HEK293 (cell line): ENCODE measurements around the gene PIK3AP1.

Experiments used
- CTCF ChIA-PET: fragments of 350-600 bp; formaldehyde crosslinking; extraction: SDS; loops from one replicate; lab custom pipeline; 2021; ENCODE audit warnings: antibody characterized with exemption; lab: Yijun Ruan, JAX
- POLR2A ChIA-PET: fragments of 300-600 bp; formaldehyde crosslinking; extraction: SDS; loops from one replicate; lab custom pipeline; 2020; ENCODE audit warnings: antibody characterized with exemption, inconsistent platforms; lab: Yijun Ruan, JAX
- H3K27ac ChIP-seq: fragments of 200-500 bp; sonication (Bioruptor generic); 2 replicates; pipeline ENCODE4 v1.5.1; 2014; ENCODE audit warnings: low read depth, low read length, control low read depth, inconsistent platforms; ENCODE audit errors: extremely low read depth
- H3K36me3 ChIP-seq, 2 experiments: fragments of 200-500 bp in 1 of 2; sonication (Bioruptor generic) in 1 of 2; 1 replicate in 1 of 2; 2 replicates in 1 of 2; pipeline ENCODE4 v1.5.1; 2014 to 2017; ENCODE audit warnings: inconsistent platforms in 2 of 2, low read length in 2 of 2; ENCODE audit not compliant: control insufficient read depth in 2 of 2, insufficient read depth in 1 of 2
- H3K4me1 ChIP-seq: fragments of 200-500 bp; sonication (Bioruptor generic); 2 replicates; pipeline ENCODE4 v1.5.1; 2014; ENCODE audit warnings: mild to moderate bottlenecking, low read length, inconsistent platforms; ENCODE audit not compliant: control insufficient read depth, insufficient read depth
- H3K4me3 ChIP-seq: 2 replicates; pipeline ENCODE4 v1.5.1; 2011; ENCODE audit warnings: low read depth, mild to moderate bottlenecking, control low read depth, low read length, moderate library complexity
- H3K9me3 ChIP-seq: fragments of 200-500 bp; sonication (Bioruptor generic); 2 replicates; pipeline ENCODE4 v1.5.1; 2014; ENCODE audit warnings: low read depth, low read length, inconsistent platforms; ENCODE audit not compliant: control insufficient read depth, insufficient read depth
- ATF2 ChIP-seq: fragments of 450-650 bp; formaldehyde crosslinking; IDR thresholded peaks from 2 replicates; pipeline ENCODE4 v1.5.1; 2016; ENCODE audit warnings: missing biosample characterization, missing genetic modification characterization, low read depth
- EGR2 ChIP-seq: fragments of 450-650 bp; formaldehyde crosslinking; IDR thresholded peaks from 2 replicates; pipeline ENCODE4 v1.5.1; 2016; ENCODE audit warnings: low read depth, missing biosample characterization, missing genetic modification characterization
- ELK4 ChIP-seq: IDR thresholded peaks from 2 replicates; pipeline ENCODE4 v1.6.1; 2011; ENCODE audit warnings: mild to moderate bottlenecking, low read depth, low read length, borderline replicate concordance
- HOXD13 ChIP-seq: sonication (generic); formaldehyde crosslinking; IDR thresholded peaks from 2 replicates; pipeline ENCODE4 v1.8.0; 2022; ENCODE audit warnings: missing genetic modification reagents, borderline replicate concordance
- ZBTB1 ChIP-seq: fragments of 450-650 bp; formaldehyde crosslinking; IDR thresholded peaks from 2 replicates; pipeline ENCODE4 v1.5.1; 2016; ENCODE audit warnings: missing biosample characterization, missing genetic modification characterization
- ZNF202 ChIP-seq: fragments of 450-650 bp; formaldehyde crosslinking; IDR thresholded peaks from 2 replicates; pipeline ENCODE4 v1.5.1; 2016; ENCODE audit warnings: missing biosample characterization, missing genetic modification characterization, borderline replicate concordance
- ZNF221 ChIP-seq: fragments of 450-650 bp; formaldehyde crosslinking; IDR thresholded peaks from 2 replicates; pipeline ENCODE4 v1.5.1; 2017; ENCODE audit warnings: missing biosample characterization, missing genetic modification characterization, borderline replicate concordance
- ZNF302 ChIP-seq: fragments of 450-650 bp; formaldehyde crosslinking; IDR thresholded peaks from 2 replicates; pipeline ENCODE4 v1.5.1; 2016; ENCODE audit warnings: missing biosample characterization, missing genetic modification characterization, low read depth
- ZNF324 ChIP-seq: fragments of 450-650 bp; formaldehyde crosslinking; IDR thresholded peaks from 2 replicates; pipeline ENCODE4 v1.5.1; 2016; ENCODE audit warnings: missing biosample characterization, missing genetic modification characterization
- ZNF37A ChIP-seq: fragments of 450-650 bp; IDR thresholded peaks from 2 replicates; pipeline ENCODE4 v1.5.1; 2018; ENCODE audit warnings: missing biosample characterization, missing genetic modification characterization
- ZNF426 ChIP-seq: fragments of 450-650 bp; formaldehyde crosslinking; IDR thresholded peaks from 2 replicates; pipeline ENCODE4 v1.5.1; 2017; ENCODE audit warnings: missing biosample characterization, missing genetic modification characterization, mild to moderate bottlenecking, inconsistent platforms, moderate library complexity
- ZNF433 ChIP-seq: fragments of 450-650 bp; formaldehyde crosslinking; IDR thresholded peaks from 2 replicates; pipeline ENCODE4 v1.5.1; 2016; ENCODE audit warnings: missing biosample characterization, missing genetic modification characterization, low read depth
- ZNF473 ChIP-seq: fragments of 450-650 bp; formaldehyde crosslinking; IDR thresholded peaks from 2 replicates; pipeline ENCODE4 v1.5.1; 2017; ENCODE audit warnings: missing biosample characterization, missing genetic modification characterization
- ZNF529 ChIP-seq: fragments of 450-650 bp; formaldehyde crosslinking; IDR thresholded peaks from 2 replicates; pipeline ENCODE4 v1.5.1; 2017; ENCODE audit warnings: missing genetic modification characterization, missing biosample characterization; ENCODE audit not compliant: insufficient replicate concordance
- ZNF530 ChIP-seq: fragments of 450-650 bp; formaldehyde crosslinking; IDR thresholded peaks from 2 replicates; pipeline ENCODE4 v1.5.1; 2016; ENCODE audit warnings: low read depth, missing biosample characterization, missing genetic modification characterization
- ZNF560 ChIP-seq: fragments of 450-650 bp; formaldehyde crosslinking; IDR thresholded peaks from 2 replicates; pipeline ENCODE4 v1.5.1; 2017; ENCODE audit warnings: missing biosample characterization, missing genetic modification characterization, borderline replicate concordance
- ZNF580 ChIP-seq: fragments of 450-650 bp; formaldehyde crosslinking; IDR thresholded peaks from 2 replicates; pipeline ENCODE4 v1.5.1; 2016; ENCODE audit warnings: missing biosample characterization, missing genetic modification characterization
- ZNF639 ChIP-seq: fragments of 450-650 bp; formaldehyde crosslinking; IDR thresholded peaks from 2 replicates; pipeline ENCODE4 v1.5.1; 2016; ENCODE audit warnings: missing biosample characterization, missing genetic modification characterization
- ZNF677 ChIP-seq: fragments of 450-650 bp; IDR thresholded peaks from 2 replicates; pipeline ENCODE4 v1.5.0; 2018; ENCODE audit warnings: missing biosample characterization, mild to moderate bottlenecking, missing genetic modification characterization, moderate library complexity
- ZSCAN16 ChIP-seq: fragments of 450-650 bp; formaldehyde crosslinking; IDR thresholded peaks from 2 replicates; pipeline ENCODE4 v1.5.1; 2016; ENCODE audit warnings: missing biosample characterization, missing genetic modification characterization

PIK3AP1 gene

GRCh38 chr10:96688789-96689188, 31.5 kb downstream of the PIK3AP1 start (continued):
- TF ChIP-seq ELK4 (no peak), ZBTB1 (tag by site-specific recombination) (no peak), ZNF530 (tag by site-specific recombination) (no peak), ZNF37A (tag by site-specific recombination) (no peak), ZNF677 (tag by site-specific recombination) (no peak), ZNF426 (tag by site-specific recombination) (no peak), ZNF580 (tag by site-specific recombination) (no peak)

- Histone ChIP-seq H3K27ac (no peak overlapping the region), H3K9me3 (no peaks in the 10 kb centered on the region), H3K36me3 (no peaks in the 10 kb centered on the region), H3K4me3 (no peak overlapping the region), H3K4me1 (no peaks in the 10 kb centered on the region)
- CTCF ChIA-PET: no interaction called here
- POLR2A ChIA-PET: no interaction called here
- TF ChIP-seq ZSCAN16 (tag by site-specific recombination) (no peak), ATF2 (tag by site-specific recombination) (peak; percentile 42; the same call in 1 of the 2 replicates)
Measured at GRCh38 chr10:96687317-96688012, 32.8 kb downstream of the PIK3AP1 start.

- no peak overlapping the region for H3K27ac ChIP-seq
- TF ChIP-seq EGR2 (tag by site-specific recombination) (no peak), ZNF202 (no peak), ZNF560 (no peak), ZNF302 (tag by site-specific recombination) (no peak), ZNF473 (tag by site-specific recombination) (no peak), ZNF529 (tag by site-specific recombination) (no peak), HOXD13 (CRISPR knock-in tag) (no peak), ZNF433 (tag by site-specific recombination) (no peak), ZNF221 (no peak), ZNF324 (no peak), ZNF639 (tag by site-specific recombination) (no peak)
- no peaks in the 10 kb centered on the region for H3K4me1 ChIP-seq
- CTCF ChIA-PET: interaction anchor here (0.6 to 0.7 kb wide), 2 partner anchors 13 to 43 kb away, joined by 3 to 4 read pairs; no protein-coding TSS in a partner anchor
- H3K9me3 ChIP-seq: no peaks in the 10 kb centered on the region
- H3K36me3 ChIP-seq: no peaks in the 10 kb centered on the region
- H3K4me3 ChIP-seq: no peak overlapping the region
- POLR2A ChIA-PET: no interaction called here
Measured at GRCh38 chr10:96686514-96686913, 33.8 kb downstream of the PIK3AP1 start.
